Keratinocyte (primary cell): ENCODE results near the gene CACNB4. TPM values are rescaled to one million over a fixed set of nuclear protein-coding genes. Genes with fewer than 3 reads are reported as not detected.
A peak's percentile ranks its signal among the peaks of the same experiment; 100 is the strongest.

ENCODE experiments used
- DNase-seq: peaks from one replicate; pipeline ENCODE4 v3.0.0-alpha.2; 2011; ENCODE audit warnings: low read depth, missing footprints, low spot score
- FAIRE-seq: peaks from 2 replicates; lab custom pipeline; 2011; peaks lifted over from hg19 to GRCh38; lab: Jason Lieb, UNC
- H2AFZ ChIP-seq: 2 replicates; pipeline ENCODE4 v1.6.0; 2012; ENCODE audit warnings: low read length, control low read depth, inconsistent platforms; ENCODE audit not compliant: control insufficient read depth
- H3K27ac ChIP-seq: 2 replicates; pipeline ENCODE4 v1.5.1; 2011; ENCODE audit warnings: low read length; ENCODE audit not compliant: control insufficient read depth, insufficient read depth
- H3K27me3 ChIP-seq: 3 replicates; pipeline ENCODE4 v1.6.0; 2011; ENCODE audit warnings: low read length; ENCODE audit not compliant: control insufficient read depth, insufficient read depth; ENCODE audit errors: extremely low read depth
- H3K36me3 ChIP-seq, 2 experiments: 2 replicates in 1 of 2; 3 replicates in 1 of 2; pipeline ENCODE4 v1.5.1; 2011; ENCODE audit warnings: low read length in 2 of 2, mild to moderate bottlenecking in 1 of 2; ENCODE audit not compliant: control insufficient read depth in 2 of 2, insufficient read depth in 2 of 2; ENCODE audit errors: extremely low read depth in 1 of 2
- H3K4me1 ChIP-seq: 3 replicates; pipeline ENCODE4 v1.5.1; 2011; ENCODE audit warnings: low read length; ENCODE audit not compliant: control insufficient read depth, insufficient read depth; ENCODE audit errors: extremely low read depth
- H3K4me2 ChIP-seq: 3 replicates; pipeline ENCODE4 v1.6.0; 2011; ENCODE audit warnings: low read depth, low read length; ENCODE audit not compliant: control insufficient read depth, insufficient read depth; ENCODE audit errors: extremely low read depth
- H3K4me3 ChIP-seq, 3 experiments: fragments of 200-600 bp in 1 of 3; sonication (generic) in 1 of 3; 2 replicates in 2 of 3; 3 replicates in 1 of 3; pipeline ENCODE4 v1.5.1; 2011 to 2016; ENCODE audit warnings: low read length in 3 of 3, mild to moderate bottlenecking in 3 of 3, control low read depth in 2 of 3, inconsistent platforms in 1 of 3, low read depth in 1 of 3, mixed read lengths in 1 of 3, mixed run types in 1 of 3, moderate library complexity in 1 of 3; ENCODE audit not compliant: control insufficient read depth in 2 of 3, insufficient read depth in 2 of 3; ENCODE audit errors: extremely low read depth in 1 of 3
- H3K79me2 ChIP-seq: 2 replicates; pipeline ENCODE4 v1.6.0; 2012; ENCODE audit warnings: low read length; ENCODE audit not compliant: control insufficient read depth, insufficient read depth
- H3K9ac ChIP-seq: 3 replicates; pipeline ENCODE4 v1.6.0; 2011; ENCODE audit warnings: low read length; ENCODE audit not compliant: control insufficient read depth, insufficient read depth; ENCODE audit errors: extremely low read depth
- H3K9me1 ChIP-seq: 3 replicates; pipeline ENCODE4 v1.6.0; 2011; ENCODE audit warnings: low read length; ENCODE audit not compliant: control insufficient read depth, insufficient read depth; ENCODE audit errors: extremely low read depth
- H3K9me3 ChIP-seq: 2 replicates; pipeline ENCODE4 v1.5.1; 2012; ENCODE audit warnings: low read depth, low read length; ENCODE audit not compliant: control insufficient read depth
- H4K20me1 ChIP-seq: 3 replicates; pipeline ENCODE4 v1.6.0; 2011; ENCODE audit warnings: low read length; ENCODE audit not compliant: control insufficient read depth, insufficient read depth; ENCODE audit errors: extremely low read depth
- CTCF ChIP-seq, 3 experiments: IDR thresholded peaks in 1 of 3; conservative IDR thresholded peaks in 1 of 3; optimal IDR thresholded peaks in 1 of 3; 2 replicates in 2 of 3; 3 replicates in 1 of 3; pipeline versions ENCODE3 to v1.5.1; 2011; ENCODE audit warnings: low read length in 3 of 3, mild to moderate bottlenecking in 3 of 3, moderate library complexity in 2 of 3, control low read depth in 1 of 3, inconsistent platforms in 1 of 3; ENCODE audit not compliant: insufficient read depth in 2 of 3; ENCODE audit errors: extremely low read depth in 1 of 3
- EZH2 ChIP-seq: IDR thresholded peaks from one replicate; pipeline ENCODE4 v1.6.1; 2012; ENCODE audit warnings: inconsistent platforms, mild to moderate bottlenecking, low read length, moderate library complexity
- dilution Hi-C: fragments of 300-500 bp; cut with MboI; formaldehyde crosslinking; loops from one replicate; pipeline ENCODE4 v1.7.0; 2020; ENCODE audit warnings: low sequenced_read_pairs; ENCODE audit not compliant: extremely low pct_ligation_motif_present
- polyA plus RNA-seq, 5 experiments: library from polyadenylated mRNA; depleted of rRNA in 3 of 5; stranded (reverse) in 3 of 5; stranded (forward) in 1 of 5; unstranded in 1 of 5; fragments of >200 nt; gene quantifications; 1 replicate in 1 of 5; 2 replicates in 3 of 5; 3 replicates in 1 of 5; pipeline versions ENCODE4 v1.2.1 to v1.2.3, GENCODE V29; 2011 to 2012; ENCODE audit warnings: missing spikeins in 2 of 5, low read depth in 1 of 5, low replicate concordance in 1 of 5

The CACNB4 gene
- polyA plus RNA-seq, 1 donor (not counting 4 experiments of a cell fraction or from before 2014, with no cell fraction given): 0.30 TPM

GRCh38 chr2:151946250-151946884, 152.5 kb downstream of the CACNB4 start:
- Histone ChIP-seq H2AFZ (no peak overlapping the region), H3K79me2 (no peaks in the 10 kb centered on the region), H3K4me3 (no peak overlapping the region), H3K9ac (no peak overlapping the region), H3K27ac (no peak overlapping the region), H3K9me3 (no peaks in the 10 kb centered on the region), H4K20me1 (no peaks in the 10 kb centered on the region), H3K4me2 (no peak overlapping the region), H3K27me3 (no peaks in the 10 kb centered on the region), H3K9me1 (no peaks in the 10 kb centered on the region), H3K4me1 (peaks cover 34% of the 10 kb centered on the region), H3K36me3 (no peaks in the 10 kb centered on the region)
- FAIRE-seq (peak; percentile 49), DNase-seq (peak; percentile 23)
- dilution Hi-C loops: no loop called here
- TF ChIP-seq CTCF (optimal IDR thresholded peaks at IDR 0.05 in 1 of 3, IDR thresholded peaks at IDR 0.05 in 1 of 3, conservative IDR thresholded peaks at IDR 0.05 in 1 of 3; ENCODE audit: extremely low read depth in 1 of 3, insufficient read depth in 2 of 3, low read length in 3 of 3): no peak
- no peak for TF ChIP-seq EZH2

- no peak overlapping the region for H2AFZ ChIP-seq
- no peaks in the 10 kb centered on the region for H3K9me1 ChIP-seq
- peak overlapping the region; percentile 69 for H3K27ac ChIP-seq
- H3K4me2 ChIP-seq: no peak overlapping the region
- no peaks in the 10 kb centered on the region for H3K9me3 ChIP-seq
- TF ChIP-seq CTCF (optimal IDR thresholded peaks at IDR 0.05 in 1 of 3, IDR thresholded peaks at IDR 0.05 in 1 of 3, conservative IDR thresholded peaks at IDR 0.05 in 1 of 3; ENCODE audit: extremely low read depth in 1 of 3, insufficient read depth in 2 of 3, low read length in 3 of 3) (no peak), EZH2 (no peak)
- dilution Hi-C loops: no loop called here
- H3K9ac ChIP-seq: no peak overlapping the region
- H3K4me1 ChIP-seq: peaks cover 34% of the 10 kb centered on the region
- DNase-seq: no peak
- FAIRE-seq: no peak
- no peak overlapping the region for H3K4me3 ChIP-seq
- no peaks in the 10 kb centered on the region for H3K79me2 ChIP-seq
- no peaks in the 10 kb centered on the region for H3K36me3 ChIP-seq
- no peaks in the 10 kb centered on the region for H4K20me1 ChIP-seq
- no peaks in the 10 kb centered on the region for H3K27me3 ChIP-seq
Observed at GRCh38 chr2:151945602-151946001, 153.2 kb downstream of the CACNB4 start.
